ENCODE results near the gene PPT1.

GRCh38 chr1:40030528-40031135 is 66.4 kb downstream of the PPT1 start:
- TF ChIP-seq POLR2A (IDR thresholded peaks at IDR 0.05; ENCODE audit: low read depth, low read length) = no peak
- TF ChIP-seq, protein P1, sequence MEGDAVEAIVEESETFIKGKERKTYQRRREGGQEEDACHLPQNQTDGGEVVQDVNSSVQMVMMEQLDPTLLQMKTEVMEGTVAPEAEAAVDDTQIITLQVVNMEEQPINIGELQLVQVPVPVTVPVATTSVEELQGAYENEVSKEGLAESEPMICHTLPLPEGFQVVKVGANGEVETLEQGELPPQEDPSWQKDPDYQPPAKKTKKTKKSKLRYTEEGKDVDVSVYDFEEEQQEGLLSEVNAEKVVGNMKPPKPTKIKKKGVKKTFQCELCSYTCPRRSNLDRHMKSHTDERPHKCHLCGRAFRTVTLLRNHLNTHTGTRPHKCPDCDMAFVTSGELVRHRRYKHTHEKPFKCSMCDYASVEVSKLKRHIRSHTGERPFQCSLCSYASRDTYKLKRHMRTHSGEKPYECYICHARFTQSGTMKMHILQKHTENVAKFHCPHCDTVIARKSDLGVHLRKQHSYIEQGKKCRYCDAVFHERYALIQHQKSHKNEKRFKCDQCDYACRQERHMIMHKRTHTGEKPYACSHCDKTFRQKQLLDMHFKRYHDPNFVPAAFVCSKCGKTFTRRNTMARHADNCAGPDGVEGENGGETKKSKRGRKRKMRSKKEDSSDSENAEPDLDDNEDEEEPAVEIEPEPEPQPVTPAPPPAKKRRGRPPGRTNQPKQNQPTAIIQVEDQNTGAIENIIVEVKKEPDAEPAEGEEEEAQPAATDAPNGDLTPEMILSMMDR (conservative IDR thresholded peaks at IDR 0.05; ENCODE audit: low read depth, low read length) = no peak
- no peak for TF ChIP-seq SMC3 (IDR thresholded peaks at IDR 0.05; ENCODE audit: low read depth, low read length)
- TF ChIP-seq RAD21 (IDR thresholded peaks at IDR 0.05; ENCODE audit: low read length) = no peak
- TF ChIP-seq, protein P2, sequence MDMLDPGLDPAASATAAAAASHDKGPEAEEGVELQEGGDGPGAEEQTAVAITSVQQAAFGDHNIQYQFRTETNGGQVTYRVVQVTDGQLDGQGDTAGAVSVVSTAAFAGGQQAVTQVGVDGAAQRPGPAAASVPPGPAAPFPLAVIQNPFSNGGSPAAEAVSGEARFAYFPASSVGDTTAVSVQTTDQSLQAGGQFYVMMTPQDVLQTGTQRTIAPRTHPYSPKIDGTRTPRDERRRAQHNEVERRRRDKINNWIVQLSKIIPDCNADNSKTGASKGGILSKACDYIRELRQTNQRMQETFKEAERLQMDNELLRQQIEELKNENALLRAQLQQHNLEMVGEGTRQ (IDR thresholded peaks at IDR 0.05; ENCODE audit: low read depth, low read length) = no peak
- TF ChIP-seq BHLHE40 (IDR thresholded peaks at IDR 0.05; ENCODE audit: low read depth, low read length) = no peak
- no peak for TF ChIP-seq CEBPB (IDR thresholded peaks at IDR 0.05; ENCODE audit: low read depth, low read length)
- TF ChIP-seq RFX5 (IDR thresholded peaks at IDR 0.05; ENCODE audit: low read depth, low read length) = no peak
- TF ChIP-seq MXI1 (IDR thresholded peaks at IDR 0.05; ENCODE audit: borderline replicate concordance, low read depth, low read length) = no peak
- TF ChIP-seq MAFK (IDR thresholded peaks at IDR 0.05; ENCODE audit: low read depth, low read length) = no peak
- TF ChIP-seq NFE2L2 (IDR thresholded peaks at IDR 0.05; ENCODE audit: low read depth, low read length) = no peak
- TF ChIP-seq MAZ (IDR thresholded peaks at IDR 0.05; ENCODE audit: borderline replicate concordance, low read depth, low read length) = no peak
- no peak for TF ChIP-seq FOS (IDR thresholded peaks at IDR 0.05; ENCODE audit: low read depth, low read length)
